GM23338 (cell line): ENCODE data around the gene CCDC160. TPM values are rescaled to one million over a fixed set of nuclear protein-coding genes. Genes with fewer than 3 reads are reported as not detected.

ENCODE experiments used
- ATAC-seq: fragments of 200-7000 bp; cut with Tn5 transposase; 3 replicates; pipeline ENCODE4 v1.9.1; 2020
- DNase-seq: peaks from one replicate; pipeline ENCODE4 v3.0.0-alpha.2; 2015; ENCODE audit warnings: low spot score
- H2AFZ ChIP-seq: fragments of 200-600 bp; sonication (generic); 2 replicates; pipeline ENCODE4 v1.8.0; 2016; ENCODE audit warnings: antibody characterized with exemption, mild to moderate bottlenecking, moderate library complexity
- H3F3A ChIP-seq: fragments of 200-600 bp; sonication (generic); replicated peaks from 2 replicates; pipeline ENCODE4 v1.8.0; 2017; ENCODE audit warnings: antibody characterized with exemption, mixed run types, low read depth
- H3K27ac ChIP-seq: fragments of 200-600 bp; sonication (generic); 2 replicates; pipeline ENCODE4 v1.6.1; 2016; ENCODE audit warnings: low read depth
- H3K27me3 ChIP-seq: fragments of 200-600 bp; sonication (generic); 2 replicates; pipeline ENCODE4 v1.8.0; 2016; ENCODE audit warnings: mild to moderate bottlenecking, mixed run types, moderate library complexity; ENCODE audit not compliant: insufficient read depth
- H3K36me3 ChIP-seq: fragments of 200-600 bp; sonication (generic); 2 replicates; pipeline ENCODE4 v1.8.0; 2016; ENCODE audit warnings: mild to moderate bottlenecking; ENCODE audit not compliant: insufficient read depth
- H3K4me1 ChIP-seq: fragments of 200-600 bp; sonication (generic); 2 replicates; pipeline ENCODE4 v1.8.0; 2016; ENCODE audit warnings: mild to moderate bottlenecking, moderate library complexity; ENCODE audit not compliant: insufficient read depth
- H3K4me2 ChIP-seq: fragments of 200-600 bp; sonication (generic); 2 replicates; pipeline ENCODE4 v1.7.1; 2017; ENCODE audit warnings: mixed run types
- H3K4me3 ChIP-seq: fragments of 200-600 bp; sonication (generic); 2 replicates; pipeline ENCODE4 v1.6.1; 2016; ENCODE audit warnings: mixed run types
- H3K79me2 ChIP-seq: fragments of 200-600 bp; sonication (generic); replicated peaks from 2 replicates; pipeline ENCODE4 v1.8.0; 2017; ENCODE audit warnings: mild to moderate bottlenecking; ENCODE audit not compliant: insufficient read depth
- H3K9me2 ChIP-seq: fragments of 200-600 bp; sonication (generic); 2 replicates; pipeline ENCODE4 v1.8.0; 2017; ENCODE audit not compliant: insufficient read depth
- H4K20me1 ChIP-seq: fragments of 200-600 bp; sonication (generic); replicated peaks from 2 replicates; pipeline ENCODE4 v1.8.0; 2017; ENCODE audit warnings: mild to moderate bottlenecking; ENCODE audit not compliant: insufficient read depth
- H3K27ac Mint-ChIP-seq: 2 replicates; pipeline ENCODE4 v1.8.0; 2020; ENCODE audit warnings: inconsistent platforms, mild to moderate bottlenecking, moderate library complexity, mixed read lengths
- H3K27me3 Mint-ChIP-seq: 3 replicates; pipeline ENCODE4 v1.8.0; 2022; ENCODE audit warnings: low read depth, mild to moderate bottlenecking, moderate library complexity, mixed read lengths, inconsistent platforms; ENCODE audit not compliant: insufficient read depth, poor library complexity
- H3K36me3 Mint-ChIP-seq: 3 replicates; pipeline ENCODE4 v1.8.0; 2021; ENCODE audit warnings: low read depth, mild to moderate bottlenecking, inconsistent platforms, moderate library complexity, mixed read lengths
- H3K4me1 Mint-ChIP-seq: 3 replicates; pipeline ENCODE4 v1.8.0; 2020; ENCODE audit warnings: mild to moderate bottlenecking, inconsistent platforms, mixed read lengths
- H3K4me3 Mint-ChIP-seq: 3 replicates; pipeline ENCODE4 v1.8.0; 2021; ENCODE audit warnings: moderate library complexity, mild to moderate bottlenecking, inconsistent platforms, mixed read lengths
- H3K9me3 Mint-ChIP-seq: 3 replicates; pipeline ENCODE4 v1.8.0; 2020; ENCODE audit warnings: moderate library complexity, mild to moderate bottlenecking, inconsistent platforms, mixed read lengths
- CREB1 ChIP-seq: fragments of 250-450 bp; sonication (Bioruptor Pico); IDR thresholded peaks from 2 replicates; pipeline ENCODE4 v1.5.0; 2020; ENCODE audit warnings: low read depth, mild to moderate bottlenecking, moderate library complexity
- EZH2 ChIP-seq: fragments of 200-600 bp; sonication (generic); IDR thresholded peaks from one replicate; pipeline ENCODE4 v1.8.0; 2017; ENCODE audit warnings: antibody characterized with exemption, mild to moderate bottlenecking, low read depth; ENCODE audit not compliant: unreplicated experiment
- EZH2phosphoT487 ChIP-seq: fragments of 200-600 bp; sonication (generic); IDR thresholded peaks from one replicate; pipeline ENCODE4 v1.8.1; 2018; ENCODE audit warnings: antibody characterized with exemption; ENCODE audit not compliant: unreplicated experiment
- JUNB ChIP-seq: IDR thresholded peaks from one replicate; pipeline ENCODE4 v1.6.1; 2016; ENCODE audit warnings: antibody characterized with exemption; ENCODE audit not compliant: unreplicated experiment
- NANOG ChIP-seq: IDR thresholded peaks from 2 replicates; pipeline ENCODE4 v1.6.1; 2016; ENCODE audit warnings: antibody characterized with exemption, borderline replicate concordance
- POLR2AphosphoS5 ChIP-seq: IDR thresholded peaks from 2 replicates; pipeline ENCODE4 v1.6.1; 2016; ENCODE audit warnings: antibody characterized with exemption, low read depth
- REST ChIP-seq: IDR thresholded peaks from one replicate; pipeline ENCODE4 v1.6.1; 2018; ENCODE audit warnings: antibody characterized with exemption; ENCODE audit not compliant: unreplicated experiment
- STAT1 ChIP-seq: IDR thresholded peaks from one replicate; pipeline ENCODE4 v1.6.1; 2016; ENCODE audit warnings: antibody characterized with exemption; ENCODE audit not compliant: unreplicated experiment
- ZNF114 ChIP-seq: fragments of 250-450 bp; sonication (Bioruptor Pico); IDR thresholded peaks from 2 replicates; pipeline ENCODE4 v1.5.0; 2020; ENCODE audit warnings: mild to moderate bottlenecking, moderate library complexity
- ZNF331 ChIP-seq: fragments of 250-450 bp; sonication (Bioruptor Pico); IDR thresholded peaks from 2 replicates; pipeline ENCODE4 v1.5.0; 2020; ENCODE audit warnings: low read depth, mild to moderate bottlenecking, moderate library complexity
- ZNF462 ChIP-seq: fragments of 250-450 bp; sonication (Bioruptor Pico); IDR thresholded peaks from 2 replicates; pipeline ENCODE4 v1.5.0; 2020; ENCODE audit warnings: mild to moderate bottlenecking, moderate library complexity
- polyA plus RNA-seq: library from polyadenylated mRNA; unstranded; fragments of >200 nt; fragmentation: Nextera tagmentation; extraction: Ambion mirVana; gene quantifications from 2 replicates; pipeline ENCODE4 v1.2.1, GENCODE V29; 2016
- total RNA-seq: library from RNA; depleted of rRNA; stranded (reverse); fragments of >200 nt; shearing (Covaris generic); gene quantifications from 2 replicates; pipeline ENCODE4 v1.2.3, GENCODE V29; 2014
- TF ChIP-seq, protein P1 (sequence below), 2 experiments: fragments of 200-600 bp in 1 of 2; sonication (generic) in 1 of 2; conservative IDR thresholded peaks; 2 replicates each; pipeline versions ENCODE4 v1.5.1 to v1.6.1; 2016 to 2017; ENCODE audit warnings: antibody characterized with exemption in 2 of 2, low read depth in 2 of 2, mild to moderate bottlenecking in 2 of 2, moderate library complexity in 1 of 2
- TF ChIP-seq, protein P2 (sequence below): IDR thresholded peaks from 2 replicates; pipeline ENCODE4 v1.6.1; 2016; ENCODE audit warnings: antibody characterized with exemption

CCDC160 gene
- total and polyA plus RNA-seq, 2 experiments from 2014 or later, result 2.7 to 6.9 TPM

- Mint-ChIP-seq H3K4me3 (no peak overlapping the region), H3K27me3 (no peaks in the 10 kb centered on the region), H3K36me3 (peaks cover 6% of the 10 kb centered on the region; the same call in 2 of the 3 replicates), H3K4me1 (no peaks in the 10 kb centered on the region), H3K27ac (no peak overlapping the region), H3K9me3 (peaks cover 20% of the 10 kb centered on the region; the same call in 2 of the 3 replicates)
- no peak overlapping the region for H3K4me3 ChIP-seq
- no peak overlapping the region for H3K27ac ChIP-seq
- TF ChIP-seq JUNB (no peak), EZH2 (no peak), REST (no peak), EZH2phosphoT487 (no peak), ZNF331 (CRISPR knock-in tag) (no peak), POLR2AphosphoS5 (no peak), NANOG (no peak), CREB1 (CRISPR knock-in tag) (no peak), STAT1 (no peak), ZNF114 (no peak), ZNF462 (CRISPR knock-in tag) (no peak)
- TF ChIP-seq, protein P1, sequence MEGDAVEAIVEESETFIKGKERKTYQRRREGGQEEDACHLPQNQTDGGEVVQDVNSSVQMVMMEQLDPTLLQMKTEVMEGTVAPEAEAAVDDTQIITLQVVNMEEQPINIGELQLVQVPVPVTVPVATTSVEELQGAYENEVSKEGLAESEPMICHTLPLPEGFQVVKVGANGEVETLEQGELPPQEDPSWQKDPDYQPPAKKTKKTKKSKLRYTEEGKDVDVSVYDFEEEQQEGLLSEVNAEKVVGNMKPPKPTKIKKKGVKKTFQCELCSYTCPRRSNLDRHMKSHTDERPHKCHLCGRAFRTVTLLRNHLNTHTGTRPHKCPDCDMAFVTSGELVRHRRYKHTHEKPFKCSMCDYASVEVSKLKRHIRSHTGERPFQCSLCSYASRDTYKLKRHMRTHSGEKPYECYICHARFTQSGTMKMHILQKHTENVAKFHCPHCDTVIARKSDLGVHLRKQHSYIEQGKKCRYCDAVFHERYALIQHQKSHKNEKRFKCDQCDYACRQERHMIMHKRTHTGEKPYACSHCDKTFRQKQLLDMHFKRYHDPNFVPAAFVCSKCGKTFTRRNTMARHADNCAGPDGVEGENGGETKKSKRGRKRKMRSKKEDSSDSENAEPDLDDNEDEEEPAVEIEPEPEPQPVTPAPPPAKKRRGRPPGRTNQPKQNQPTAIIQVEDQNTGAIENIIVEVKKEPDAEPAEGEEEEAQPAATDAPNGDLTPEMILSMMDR (conservative IDR thresholded peaks at IDR 0.05; ENCODE audit: low read depth in 2 of 2), result no peak
- TF ChIP-seq, protein P2, sequence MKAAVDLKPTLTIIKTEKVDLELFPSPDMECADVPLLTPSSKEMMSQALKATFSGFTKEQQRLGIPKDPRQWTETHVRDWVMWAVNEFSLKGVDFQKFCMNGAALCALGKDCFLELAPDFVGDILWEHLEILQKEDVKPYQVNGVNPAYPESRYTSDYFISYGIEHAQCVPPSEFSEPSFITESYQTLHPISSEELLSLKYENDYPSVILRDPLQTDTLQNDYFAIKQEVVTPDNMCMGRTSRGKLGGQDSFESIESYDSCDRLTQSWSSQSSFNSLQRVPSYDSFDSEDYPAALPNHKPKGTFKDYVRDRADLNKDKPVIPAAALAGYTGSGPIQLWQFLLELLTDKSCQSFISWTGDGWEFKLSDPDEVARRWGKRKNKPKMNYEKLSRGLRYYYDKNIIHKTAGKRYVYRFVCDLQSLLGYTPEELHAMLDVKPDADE, result no peak
- H3F3A ChIP-seq, result no peaks in the 10 kb centered on the region
- H3K27me3 ChIP-seq, result no peaks in the 10 kb centered on the region
- ATAC-seq (no peak), DNase-seq (no peak)
- no peaks in the 10 kb centered on the region for H3K4me1 ChIP-seq
- H4K20me1 ChIP-seq, result no peaks in the 10 kb centered on the region
- H3K79me2 ChIP-seq, result no peaks in the 10 kb centered on the region
- no peaks in the 10 kb centered on the region for H3K36me3 ChIP-seq
- H3K4me2 ChIP-seq, result no peak overlapping the region
- H2AFZ ChIP-seq, result no peak overlapping the region
- no peaks in the 10 kb centered on the region for H3K9me2 ChIP-seq
Observed at GRCh38 chrX:134210465-134210864, 26.5 kb upstream of the CCDC160 start.
